Upper lobe of left lung (tissue), 6 donors: Measurements from ENCODE around the gene DLGAP1. TPM values are rescaled to one million over a fixed set of nuclear protein-coding genes. Genes with fewer than 3 reads are reported as not detected.

Experiments used
- ATAC-seq, 2 donors: fragments of 200-7000 bp; cut with Tn5 transposase; one replicate each; pipeline ENCODE4 v1.9.1; 2022; ENCODE audit warnings: mild to moderate bottlenecking in 2 of 2, moderate library complexity in 2 of 2; ENCODE audit not compliant: low FRiP score in 2 of 2
- DNase-seq, 2 donors: peaks; one replicate each; pipeline ENCODE4 v3.0.0-alpha.2; 2019 to 2020
- H3K27ac ChIP-seq, 4 donors: fragments of 200-600 bp; sonication (generic); one replicate each; pipeline ENCODE4 v1.5.1; 2016 to 2019
- H3K27me3 ChIP-seq, 4 donors: fragments of 200-600 bp; sonication (generic); one replicate each; pipeline ENCODE4 v1.5.1; 2017 to 2019
- H3K36me3 ChIP-seq, 4 donors: fragments of 200-600 bp; sonication (generic); one replicate each; pipeline ENCODE4 v1.5.1; 2016 to 2019
- H3K4me1 ChIP-seq, 4 donors: fragments of 200-600 bp; sonication (generic); one replicate each; pipeline ENCODE4 v1.5.1; 2018 to 2019
- H3K4me3 ChIP-seq, 4 donors: fragments of 200-600 bp; sonication (generic); one replicate each; pipeline ENCODE4 v1.5.1; 2017 to 2019; ENCODE audit warnings: mild to moderate bottlenecking in 2 of 4, moderate library complexity in 1 of 4
- H3K9me3 ChIP-seq, 4 donors: fragments of 200-600 bp; sonication (generic); one replicate each; pipeline ENCODE4 v1.5.1; 2018 to 2019
- EP300 ChIP-seq, 4 donors: sonication (generic); formaldehyde crosslinking; IDR thresholded peaks; one replicate each; pipeline ENCODE4 v1.5.1; 2017; ENCODE audit warnings: antibody characterized with exemption in 4 of 4, control low read depth in 2 of 4
- POLR2A ChIP-seq, 4 donors: fragments of 450-650 bp; IDR thresholded peaks; one replicate each; pipeline ENCODE4 v1.5.1; 2016 to 2017; ENCODE audit warnings: antibody characterized with exemption in 4 of 4, mild to moderate bottlenecking in 2 of 4
- POLR2AphosphoS5 ChIP-seq, 2 donors: sonication (generic); formaldehyde crosslinking; IDR thresholded peaks; one replicate each; pipeline ENCODE4 v1.5.1; 2017; ENCODE audit warnings: antibody characterized with exemption in 2 of 2
- WGBS, 2 donors: methylation state at CpG; one replicate each; pipeline ENCODE4 v1.1.5; 2017 to 2018; 5-methylcytosine and 5-hydroxymethylcytosine counted together
- total RNA-seq, 6 donors: library from RNA; depleted of rRNA in 4 of 6; stranded (reverse); fragments of >200 nt in 4 of 6; gene quantifications; one replicate each; pipeline versions ENCODE4 v1.1.0 to v1.2.1, GENCODE V29; 2016 to 2021
- TF ChIP-seq, protein P1 (sequence below), 6 experiments: fragments of 450-650 bp in 4 of 6; fragments of 200-600 bp in 2 of 6; sonication (generic) in 2 of 6; IDR thresholded peaks; one replicate each; pipeline ENCODE4 v1.5.1; 2016 to 2019; ENCODE audit warnings: antibody characterized with exemption in 6 of 6
- donor health status: DM: no; HTN: no; CAD: no; lungs with moderate emphysema.
- donor health status: DM: no; HTN: yes; CAD: no; lungs with severe emphysema.

DLGAP1 gene
- total RNA-seq, 6 donors from 2014 or later, result 2.1 to 4.6 (median 3.6) TPM

DNA sequence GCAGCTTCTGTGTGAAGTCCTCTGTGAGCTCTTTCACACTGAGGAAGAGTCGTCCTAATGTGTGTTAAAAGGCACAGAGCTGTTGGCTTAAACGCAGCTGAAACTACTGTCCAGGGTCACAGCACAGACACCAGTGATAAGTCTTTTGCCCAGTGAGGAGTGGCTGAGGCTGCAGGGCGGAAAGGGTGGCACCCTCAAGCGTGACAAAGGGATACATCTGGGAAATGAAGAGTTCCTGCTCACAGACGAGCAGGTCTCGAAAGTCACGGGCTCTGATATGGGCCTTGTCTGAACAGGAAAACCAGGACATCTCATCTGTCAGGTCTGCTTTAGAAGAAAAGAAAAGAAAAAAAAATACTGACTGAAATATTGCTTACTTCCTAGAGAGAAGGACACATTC is 968.6 kb downstream of the DLGAP1 start:
- no peaks in the 10 kb centered on the region for H3K27me3 ChIP-seq
- no peak for DNase-seq
- peak in 1 of 2 donors; percentile 29 for ATAC-seq
- H3K36me3 ChIP-seq, result no peaks in the 10 kb centered on the region
- TF ChIP-seq POLR2A (IDR thresholded peaks at IDR 0.05) (no peak), EP300 (IDR thresholded peaks at IDR 0.05) (no peak), POLR2AphosphoS5 (IDR thresholded peaks at IDR 0.05) (peak in 1 of 2 donors; percentile 28)
- TF ChIP-seq, protein P1, sequence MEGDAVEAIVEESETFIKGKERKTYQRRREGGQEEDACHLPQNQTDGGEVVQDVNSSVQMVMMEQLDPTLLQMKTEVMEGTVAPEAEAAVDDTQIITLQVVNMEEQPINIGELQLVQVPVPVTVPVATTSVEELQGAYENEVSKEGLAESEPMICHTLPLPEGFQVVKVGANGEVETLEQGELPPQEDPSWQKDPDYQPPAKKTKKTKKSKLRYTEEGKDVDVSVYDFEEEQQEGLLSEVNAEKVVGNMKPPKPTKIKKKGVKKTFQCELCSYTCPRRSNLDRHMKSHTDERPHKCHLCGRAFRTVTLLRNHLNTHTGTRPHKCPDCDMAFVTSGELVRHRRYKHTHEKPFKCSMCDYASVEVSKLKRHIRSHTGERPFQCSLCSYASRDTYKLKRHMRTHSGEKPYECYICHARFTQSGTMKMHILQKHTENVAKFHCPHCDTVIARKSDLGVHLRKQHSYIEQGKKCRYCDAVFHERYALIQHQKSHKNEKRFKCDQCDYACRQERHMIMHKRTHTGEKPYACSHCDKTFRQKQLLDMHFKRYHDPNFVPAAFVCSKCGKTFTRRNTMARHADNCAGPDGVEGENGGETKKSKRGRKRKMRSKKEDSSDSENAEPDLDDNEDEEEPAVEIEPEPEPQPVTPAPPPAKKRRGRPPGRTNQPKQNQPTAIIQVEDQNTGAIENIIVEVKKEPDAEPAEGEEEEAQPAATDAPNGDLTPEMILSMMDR (IDR thresholded peaks at IDR 0.05), result no peak
- H3K4me1 ChIP-seq, result no peaks in the 10 kb centered on the region
- H3K27ac ChIP-seq, result no peak overlapping the region
- WGBS, 2 donors, result 50 to 60% methylated on average over 7 of the region's 7 CpGs
- H3K9me3 ChIP-seq, result no peaks in the 10 kb centered on the region
- H3K4me3 ChIP-seq, result no peak overlapping the region

DNA sequence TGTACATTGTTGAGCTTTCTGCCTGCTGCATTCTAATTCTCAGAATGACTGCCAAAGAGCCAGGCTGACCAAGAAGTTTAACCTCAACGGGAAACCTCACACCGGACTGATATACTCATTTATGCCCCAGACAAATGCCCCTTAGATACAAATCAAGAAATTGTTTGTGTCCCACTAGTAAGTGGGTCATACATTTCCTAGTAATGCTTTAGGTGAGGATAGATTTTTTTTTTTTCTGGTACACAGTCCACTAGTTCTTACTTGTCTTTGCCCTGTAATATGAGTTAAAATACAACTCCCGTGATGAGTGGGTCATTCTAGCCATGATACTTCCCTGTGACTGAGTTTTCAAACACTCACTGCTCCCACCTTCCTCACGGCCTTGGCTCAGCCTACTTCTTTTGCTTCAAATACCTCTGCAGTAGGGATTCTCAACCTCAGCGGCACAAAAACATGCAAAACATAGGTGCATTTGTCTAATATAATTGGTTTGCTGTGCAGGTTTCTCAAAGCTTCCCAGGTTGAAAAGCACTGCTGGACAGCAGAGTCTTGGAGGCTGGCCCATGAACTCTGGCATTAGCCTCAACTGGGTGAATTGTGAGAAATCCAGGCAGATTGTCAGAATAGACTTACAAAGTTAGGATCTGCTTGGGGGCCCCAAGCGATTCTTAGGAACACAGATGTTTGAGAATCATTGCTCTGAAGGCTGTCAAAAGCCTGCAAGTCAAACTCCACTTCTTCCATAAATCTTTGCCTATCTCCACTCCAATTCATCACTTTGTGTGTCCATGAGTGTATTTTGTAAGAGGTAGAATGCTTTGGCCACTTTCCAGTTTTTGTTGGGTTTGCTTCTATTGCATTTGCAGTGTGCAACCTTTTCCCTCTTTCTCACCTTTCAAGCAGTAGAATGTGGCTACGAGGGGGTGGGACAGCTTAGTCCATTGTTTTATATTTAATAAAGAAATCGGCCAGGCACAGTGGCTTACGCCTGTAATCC is 969.7 kb downstream of the DLGAP1 start:
- Histone ChIP-seq H3K9me3 (no peaks in the 10 kb centered on the region), H3K27ac (no peak overlapping the region), H3K36me3 (no peaks in the 10 kb centered on the region), H3K27me3 (no peaks in the 10 kb centered on the region), H3K4me3 (no peak overlapping the region), H3K4me1 (no peaks in the 10 kb centered on the region)
- DNase-seq (no peak), ATAC-seq (no peak)
- WGBS, 2 donors, result 72 to 82% methylated on average over 9 of the region's 9 CpGs
- TF ChIP-seq POLR2A (IDR thresholded peaks at IDR 0.05) (no peak), EP300 (IDR thresholded peaks at IDR 0.05) (no peak), POLR2AphosphoS5 (IDR thresholded peaks at IDR 0.05) (no peak)
- TF ChIP-seq, protein P1 (IDR thresholded peaks at IDR 0.05), result no peak

DNA sequence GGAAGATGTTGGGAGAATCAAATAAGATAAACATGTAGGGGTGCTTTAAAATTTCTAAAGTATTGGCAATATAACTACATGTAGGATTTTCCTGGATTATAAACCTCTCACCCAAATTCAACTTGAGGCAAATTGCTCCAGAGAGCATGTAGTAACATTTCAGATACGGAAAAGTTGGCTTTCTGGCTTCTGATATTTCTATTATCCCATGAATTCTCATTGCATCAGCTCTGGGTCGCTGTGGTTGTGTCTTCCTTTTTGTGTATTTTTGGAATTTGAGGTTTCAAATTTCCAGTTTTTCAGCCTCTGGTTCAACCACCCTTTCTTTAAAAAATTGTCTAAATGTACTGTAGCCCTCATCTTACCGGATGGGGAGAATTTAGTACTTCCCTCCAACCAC is 972.8 kb downstream of the DLGAP1 start:
- 77 to 81% methylated on average over 3 of the region's 3 CpGs for WGBS, 2 donors
- Histone ChIP-seq H3K4me1 (no peaks in the 10 kb centered on the region), H3K27ac (no peak overlapping the region), H3K9me3 (no peaks in the 10 kb centered on the region), H3K36me3 (no peaks in the 10 kb centered on the region), H3K27me3 (no peaks in the 10 kb centered on the region), H3K4me3 (no peak overlapping the region)
- no peak for DNase-seq
- no peak for TF ChIP-seq POLR2A (IDR thresholded peaks at IDR 0.05)
- TF ChIP-seq EP300 (IDR thresholded peaks at IDR 0.05), result no peak
- TF ChIP-seq, protein P1 (IDR thresholded peaks at IDR 0.05), result no peak
- no peak for TF ChIP-seq POLR2AphosphoS5 (IDR thresholded peaks at IDR 0.05)
- ATAC-seq, result no peak

DNA sequence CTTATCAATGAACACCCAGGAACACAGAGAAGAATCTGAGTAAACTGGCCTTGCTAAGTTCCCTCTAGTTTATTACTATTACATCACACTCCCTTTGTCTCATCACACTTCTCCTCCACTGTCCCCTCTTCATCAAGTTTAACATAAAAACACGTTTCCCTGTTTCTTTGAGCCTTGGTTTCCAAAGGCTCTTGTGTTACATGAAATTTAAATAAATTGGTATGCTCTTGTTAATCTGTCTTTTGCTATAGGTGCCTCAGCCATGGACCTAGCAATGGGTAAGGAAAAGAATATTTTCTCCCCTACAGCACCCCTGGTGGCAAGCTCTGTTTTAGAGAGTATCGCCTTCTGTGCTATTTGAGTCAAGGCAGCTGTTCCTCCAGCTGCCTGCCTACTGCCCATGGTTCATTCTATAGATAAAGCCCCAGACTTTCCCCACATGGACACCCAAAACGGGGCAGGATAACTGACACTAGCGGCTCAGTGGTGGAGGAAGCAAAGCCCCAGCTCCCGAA is 973.4 kb downstream of the DLGAP1 start:
- no peak overlapping the region for H3K27ac ChIP-seq
- H3K4me1 ChIP-seq, result no peaks in the 10 kb centered on the region
- no peak overlapping the region for H3K4me3 ChIP-seq
- H3K27me3 ChIP-seq, result no peaks in the 10 kb centered on the region
- TF ChIP-seq POLR2AphosphoS5 (IDR thresholded peaks at IDR 0.05), result no peak
- TF ChIP-seq, protein P1 (IDR thresholded peaks at IDR 0.05), result peak in 5 of 6 experiments; percentile 17 to 44 (median 32)
- DNase-seq, result no peak
- H3K9me3 ChIP-seq, result no peaks in the 10 kb centered on the region
- H3K36me3 ChIP-seq, result no peaks in the 10 kb centered on the region
- 57 to 58% methylated on average over 5 of the region's 5 CpGs for WGBS, 2 donors
- peak in 1 of 2 donors; percentile 58 for ATAC-seq
